ENCODE results near the gene SMPD1.
"Not testable (repeated sequence)": the region's sequence is repeated elsewhere in the genome, so short reads cannot be mapped to it uniquely, and the experiment has no call there.

The SMPD1 gene

GRCh38 chr11:6387811-6388599 is 2.3 kb upstream of the SMPD1 start:
- peak overlapping the region in 7 of 21 experiments; percentile 7 to 97 (median 21) for H3K27ac ChIP-seq
- no peak overlapping the region for H3K4me3 ChIP-seq

GRCh38 chr11:6388748-6389147 is 1.5 kb upstream of the SMPD1 start:
- H3K4me3 ChIP-seq: no peak overlapping the region
- peak overlapping the region in 11 of 21 experiments; percentile 12 to 97 (median 92) for H3K27ac ChIP-seq

- peak overlapping the region; percentile 57 to 91 (median 80) for H3K4me3 ChIP-seq
- H3K27ac ChIP-seq: peak overlapping the region; percentile 60 to 97 (median 92)
These were observed 620 bp downstream of the SMPD1 start for GRCh38 chr11:6390718-6391469.

GRCh38 chr11:6391537-6392134 is 1.4 kb downstream of the SMPD1 start:
- Histone ChIP-seq H3K27ac (peak overlapping the region in 8 of 21 experiments; percentile 25 to 96 (median 92)), H3K4me3 (peak overlapping the region in 3 of 7 experiments; percentile 57 to 84 (median 59))

- not testable (repeated sequence) for H3K4me3 ChIP-seq, H3K27ac ChIP-seq
These were observed 2.0 kb downstream of the SMPD1 start for GRCh38 chr11:6392251-6392650.

GRCh38 chr11:6393989-6394670 is 3.9 kb downstream of the SMPD1 start:
- Histone ChIP-seq H3K27ac (no peak overlapping the region), H3K4me3 (no peak overlapping the region)

GRCh38 chr11:6395470-6396060 is 5.3 kb downstream of the SMPD1 start:
- Histone ChIP-seq H3K4me3 (no peak overlapping the region), H3K27ac (no peak overlapping the region)

- H3K27ac ChIP-seq: no peak overlapping the region
These were observed 6.9 kb downstream of the SMPD1 start for GRCh38 chr11:6397156-6397555.

GRCh38 chr11:6397636-6398035 is 7.4 kb downstream of the SMPD1 start:
- Histone ChIP-seq H3K4me3 (no peak overlapping the region), H3K27ac (no peak overlapping the region)

More at GRCh38 chr11:6397156-6397555, 6.9 kb downstream of the SMPD1 start:
- H3K4me3 ChIP-seq: no peak overlapping the region

GRCh38 chr11:6400431-6401345 is 10.4 kb downstream of the SMPD1 start:
- Histone ChIP-seq H3K4me3 (no peak overlapping the region), H3K27ac (peak overlapping the region in 2 of 21 experiments; percentile 14 to 82)

- H3K4me3 ChIP-seq: no peak overlapping the region
- H3K27ac ChIP-seq: peak overlapping the region in 6 of 21 experiments; percentile 46 to 82 (median 72)
These were observed 11.2 kb downstream of the SMPD1 start for GRCh38 chr11:6401464-6401863.

GRCh38 chr11:6402061-6402470 is 11.8 kb downstream of the SMPD1 start:
- peak overlapping the region in 11 of 21 experiments; percentile 41 to 82 (median 56) for H3K27ac ChIP-seq
- no peak overlapping the region for H3K4me3 ChIP-seq

GRCh38 chr11:6402561-6402981 is 12.3 kb downstream of the SMPD1 start:
- Histone ChIP-seq H3K4me3 (no peak overlapping the region), H3K27ac (peak overlapping the region in 12 of 21 experiments; percentile 41 to 82 (median 55))

- H3K27ac ChIP-seq: peak overlapping the region in 8 of 21 experiments; percentile 16 to 82 (median 70)
- no peak overlapping the region for H3K4me3 ChIP-seq
These were observed 13.3 kb downstream of the SMPD1 start for GRCh38 chr11:6403539-6403938.

- peak overlapping the region in 5 of 21 experiments; percentile 4 to 82 (median 71) for H3K27ac ChIP-seq
- H3K4me3 ChIP-seq: no peak overlapping the region
These were observed 14.2 kb downstream of the SMPD1 start for GRCh38 chr11:6404342-6405051.

GRCh38 chr11:6405052-6405667 is 14.9 kb downstream of the SMPD1 start:
- Histone ChIP-seq H3K4me3 (no peak overlapping the region), H3K27ac (peak overlapping the region in 3 of 21 experiments; percentile 4 to 82 (median 71))

- no peak overlapping the region for H3K4me3 ChIP-seq
- no peak overlapping the region for H3K27ac ChIP-seq
These were observed 15.6 kb downstream of the SMPD1 start for GRCh38 chr11:6405846-6406245.

Measured in skin epidermis (tissue), 12 donors.